GM21576 (cell line): ENCODE data around the gene CGNL1.

Experiments used
- ATAC-seq: cut with Tn5 transposase; IDR thresholded peaks from one replicate; pipeline ENCODE4 v1.9.1; 2021; ENCODE audit warnings: mild to moderate bottlenecking, moderate library complexity; ENCODE audit not compliant: unreplicated experiment

Gene CGNL1

GRCh38 chr15:57353317-57353804 lies 22.9 kb upstream of the CGNL1 start:
- ATAC-seq, result no peak

- no peak for ATAC-seq
Measured at GRCh38 chr15:57354436-57355123, 21.7 kb upstream of the CGNL1 start.

GRCh38 chr15:57355259-57355658 lies 21.0 kb upstream of the CGNL1 start:
- ATAC-seq, result no peak

GRCh38 chr15:57356178-57356577 lies 20.1 kb upstream of the CGNL1 start:
- no peak for ATAC-seq

GRCh38 chr15:57356636-57357035 lies 19.7 kb upstream of the CGNL1 start:
- ATAC-seq, result no peak

GRCh38 chr15:57357799-57358198 lies 18.5 kb upstream of the CGNL1 start:
- no peak for ATAC-seq

GRCh38 chr15:57358571-57358970 lies 17.7 kb upstream of the CGNL1 start:
- no peak for ATAC-seq

- no peak for ATAC-seq
Measured at GRCh38 chr15:57363661-57364060, 12.6 kb upstream of the CGNL1 start.

- ATAC-seq, result no peak
Measured at GRCh38 chr15:57364282-57365007, 11.9 kb upstream of the CGNL1 start.

- no peak for ATAC-seq
Measured at GRCh38 chr15:57367556-57367955, 8.7 kb upstream of the CGNL1 start.

- ATAC-seq, result no peak
Measured at GRCh38 chr15:57370929-57371328, 5.4 kb upstream of the CGNL1 start.

GRCh38 chr15:57373251-57373881 lies 2.9 kb upstream of the CGNL1 start:
- ATAC-seq, result no peak

GRCh38 chr15:57373882-57374276 lies 2.4 kb upstream of the CGNL1 start:
- ATAC-seq, result no peak

- ATAC-seq, result no peak
Measured at GRCh38 chr15:57376696-57377477, 582 bp downstream of the CGNL1 start.

- no peak for ATAC-seq
Measured at GRCh38 chr15:57377478-57377847, 1.2 kb downstream of the CGNL1 start.

GRCh38 chr15:57379487-57379886 lies 3.2 kb downstream of the CGNL1 start:
- no peak for ATAC-seq

- no peak for ATAC-seq
Measured at GRCh38 chr15:57380854-57381253, 4.5 kb downstream of the CGNL1 start.

GRCh38 chr15:57382215-57382614 lies 5.9 kb downstream of the CGNL1 start:
- ATAC-seq, result no peak

GRCh38 chr15:57382969-57383368 lies 6.7 kb downstream of the CGNL1 start:
- ATAC-seq, result no peak

GRCh38 chr15:57384024-57384423 lies 7.7 kb downstream of the CGNL1 start:
- ATAC-seq, result no peak

GRCh38 chr15:57384816-57385215 lies 8.5 kb downstream of the CGNL1 start:
- ATAC-seq, result no peak
